ENCODE results near the gene CDS1. TPM values are rescaled to one million over a fixed set of nuclear protein-coding genes. Genes with fewer than 3 reads are reported as not detected.

The CDS1 gene
- total RNA-seq, 1 experiment from 2014 or later, result 16.1 TPM

DNA sequence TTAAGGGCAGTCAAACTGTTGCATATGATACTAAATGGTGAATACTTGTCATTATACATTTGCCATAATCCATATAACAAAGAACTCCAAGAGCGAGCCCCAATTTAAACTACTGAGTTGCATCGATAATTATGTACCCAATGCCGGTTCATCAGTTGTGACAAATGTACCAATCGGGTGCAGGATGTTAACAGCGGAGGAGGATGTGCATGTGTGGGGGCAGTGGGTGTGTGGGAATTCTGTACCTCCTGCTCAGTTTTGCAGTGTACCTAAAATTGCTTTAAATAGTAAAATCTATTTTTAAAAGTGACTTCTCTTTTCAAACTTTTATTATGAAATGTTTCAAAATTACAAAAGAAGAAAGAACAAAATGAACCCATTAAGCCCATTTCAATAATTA is 20.8 kb upstream of the CDS1 start:
- ATAC-seq, result no peak
- no peak for DNase-seq (ENCODE audit: low read depth, low spot score)
- intact Hi-C loops (cut with micrococcal nuclease; ENCODE audit: unreplicated experiment) (no loop called here), in situ Hi-C loops (cut with HindIII; ENCODE audit: low pct_unique_long_range_greater_than_20kb, low sequenced_read_pairs) (no loop called here)
- POLR2A ChIA-PET, result no interaction called here
- Histone ChIP-seq H3K27me3 (ENCODE audit: control insufficient read depth, insufficient read depth, low read length) (no peaks in the 10 kb centered on the region; the same call in 1 of the 2 replicates), H3K36me3 (ENCODE audit: control insufficient read depth, insufficient read depth, low read length) (no peaks in the 10 kb centered on the region), H3K4me3 (ENCODE audit: low read depth in 2 of 2, low read length in 2 of 2) (no peak overlapping the region), H3K9me3 (ENCODE audit: control insufficient read depth, insufficient read depth, low read depth, low read length) (no peaks in the 10 kb centered on the region), H3K4me1 (ENCODE audit: control insufficient read depth, insufficient read depth, low read length) (no peaks in the 10 kb centered on the region; the same call in 1 of the 2 replicates), H3K27ac (ENCODE audit: low read length) (no peak overlapping the region)
- TF ChIP-seq, protein P1, sequence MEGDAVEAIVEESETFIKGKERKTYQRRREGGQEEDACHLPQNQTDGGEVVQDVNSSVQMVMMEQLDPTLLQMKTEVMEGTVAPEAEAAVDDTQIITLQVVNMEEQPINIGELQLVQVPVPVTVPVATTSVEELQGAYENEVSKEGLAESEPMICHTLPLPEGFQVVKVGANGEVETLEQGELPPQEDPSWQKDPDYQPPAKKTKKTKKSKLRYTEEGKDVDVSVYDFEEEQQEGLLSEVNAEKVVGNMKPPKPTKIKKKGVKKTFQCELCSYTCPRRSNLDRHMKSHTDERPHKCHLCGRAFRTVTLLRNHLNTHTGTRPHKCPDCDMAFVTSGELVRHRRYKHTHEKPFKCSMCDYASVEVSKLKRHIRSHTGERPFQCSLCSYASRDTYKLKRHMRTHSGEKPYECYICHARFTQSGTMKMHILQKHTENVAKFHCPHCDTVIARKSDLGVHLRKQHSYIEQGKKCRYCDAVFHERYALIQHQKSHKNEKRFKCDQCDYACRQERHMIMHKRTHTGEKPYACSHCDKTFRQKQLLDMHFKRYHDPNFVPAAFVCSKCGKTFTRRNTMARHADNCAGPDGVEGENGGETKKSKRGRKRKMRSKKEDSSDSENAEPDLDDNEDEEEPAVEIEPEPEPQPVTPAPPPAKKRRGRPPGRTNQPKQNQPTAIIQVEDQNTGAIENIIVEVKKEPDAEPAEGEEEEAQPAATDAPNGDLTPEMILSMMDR (IDR thresholded peaks at IDR 0.05), result no peak
- no peak for TF ChIP-seq TCF7L2 (IDR thresholded peaks at IDR 0.05; ENCODE audit: low read depth, low read length)
- TF ChIP-seq POLR2AphosphoS5 (IDR thresholded peaks at IDR 0.05; ENCODE audit: low read depth, low read length), result no peak
- TF ChIP-seq, protein P2, sequence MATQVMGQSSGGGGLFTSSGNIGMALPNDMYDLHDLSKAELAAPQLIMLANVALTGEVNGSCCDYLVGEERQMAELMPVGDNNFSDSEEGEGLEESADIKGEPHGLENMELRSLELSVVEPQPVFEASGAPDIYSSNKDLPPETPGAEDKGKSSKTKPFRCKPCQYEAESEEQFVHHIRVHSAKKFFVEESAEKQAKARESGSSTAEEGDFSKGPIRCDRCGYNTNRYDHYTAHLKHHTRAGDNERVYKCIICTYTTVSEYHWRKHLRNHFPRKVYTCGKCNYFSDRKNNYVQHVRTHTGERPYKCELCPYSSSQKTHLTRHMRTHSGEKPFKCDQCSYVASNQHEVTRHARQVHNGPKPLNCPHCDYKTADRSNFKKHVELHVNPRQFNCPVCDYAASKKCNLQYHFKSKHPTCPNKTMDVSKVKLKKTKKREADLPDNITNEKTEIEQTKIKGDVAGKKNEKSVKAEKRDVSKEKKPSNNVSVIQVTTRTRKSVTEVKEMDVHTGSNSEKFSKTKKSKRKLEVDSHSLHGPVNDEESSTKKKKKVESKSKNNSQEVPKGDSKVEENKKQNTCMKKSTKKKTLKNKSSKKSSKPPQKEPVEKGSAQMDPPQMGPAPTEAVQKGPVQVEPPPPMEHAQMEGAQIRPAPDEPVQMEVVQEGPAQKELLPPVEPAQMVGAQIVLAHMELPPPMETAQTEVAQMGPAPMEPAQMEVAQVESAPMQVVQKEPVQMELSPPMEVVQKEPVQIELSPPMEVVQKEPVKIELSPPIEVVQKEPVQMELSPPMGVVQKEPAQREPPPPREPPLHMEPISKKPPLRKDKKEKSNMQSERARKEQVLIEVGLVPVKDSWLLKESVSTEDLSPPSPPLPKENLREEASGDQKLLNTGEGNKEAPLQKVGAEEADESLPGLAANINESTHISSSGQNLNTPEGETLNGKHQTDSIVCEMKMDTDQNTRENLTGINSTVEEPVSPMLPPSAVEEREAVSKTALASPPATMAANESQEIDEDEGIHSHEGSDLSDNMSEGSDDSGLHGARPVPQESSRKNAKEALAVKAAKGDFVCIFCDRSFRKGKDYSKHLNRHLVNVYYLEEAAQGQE (IDR thresholded peaks at IDR 0.05; ENCODE audit: insufficient read depth in 1 of 2, low read depth in 2 of 2, low read length in 1 of 2), result no peak
- no peak for TF ChIP-seq SIN3A (IDR thresholded peaks at IDR 0.05; ENCODE audit: borderline replicate concordance, insufficient read depth, low read depth, low read length)
- CTCF ChIA-PET, result no interaction called here
- BruUV-seq (replicated peaks), result no TSS peak

DNA sequence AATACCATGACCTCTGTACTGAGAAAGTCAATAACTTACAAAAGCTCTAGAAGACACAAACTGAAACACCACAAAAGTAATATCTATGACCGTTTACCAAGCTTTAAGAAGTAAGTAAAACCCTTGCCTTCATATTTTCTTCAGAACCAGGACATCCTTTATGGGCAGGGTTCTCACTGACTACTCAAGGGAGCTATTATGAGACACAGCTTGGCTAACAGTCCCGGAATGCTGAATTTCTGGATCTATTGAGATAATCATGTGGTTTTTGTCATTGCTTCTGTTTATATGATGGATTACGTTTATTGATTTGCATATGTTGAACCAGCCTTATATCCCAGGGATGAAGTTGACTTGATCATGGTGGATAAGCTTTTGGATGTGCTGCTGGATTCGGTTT is 19.9 kb upstream of the CDS1 start:
- TF ChIP-seq, protein P1 (IDR thresholded peaks at IDR 0.05), result no peak
- TF ChIP-seq TCF7L2 (IDR thresholded peaks at IDR 0.05; ENCODE audit: low read depth, low read length) (no peak), POLR2AphosphoS5 (IDR thresholded peaks at IDR 0.05; ENCODE audit: low read depth, low read length) (no peak), SIN3A (IDR thresholded peaks at IDR 0.05; ENCODE audit: borderline replicate concordance, insufficient read depth, low read depth, low read length) (no peak)
- TF ChIP-seq, protein P2 (IDR thresholded peaks at IDR 0.05; ENCODE audit: insufficient read depth in 1 of 2, low read depth in 2 of 2, low read length in 1 of 2), result no peak
- DNase-seq (ENCODE audit: low read depth, low spot score), result no peak
- intact Hi-C loops (cut with micrococcal nuclease; ENCODE audit: unreplicated experiment) (no loop called here), in situ Hi-C loops (cut with HindIII; ENCODE audit: low pct_unique_long_range_greater_than_20kb, low sequenced_read_pairs) (no loop called here)
- Histone ChIP-seq H3K36me3 (ENCODE audit: control insufficient read depth, insufficient read depth, low read length) (no peaks in the 10 kb centered on the region), H3K4me3 (ENCODE audit: low read depth in 2 of 2, low read length in 2 of 2) (no peak overlapping the region), H3K27ac (ENCODE audit: low read length) (no peak overlapping the region), H3K9me3 (ENCODE audit: control insufficient read depth, insufficient read depth, low read depth, low read length) (no peaks in the 10 kb centered on the region), H3K27me3 (ENCODE audit: control insufficient read depth, insufficient read depth, low read length) (no peaks in the 10 kb centered on the region; the same call in 1 of the 2 replicates), H3K4me1 (ENCODE audit: control insufficient read depth, insufficient read depth, low read length) (no peaks in the 10 kb centered on the region; the same call in 1 of the 2 replicates)
- CTCF ChIA-PET, result no interaction called here
- no TSS peak for BruUV-seq (replicated peaks)
- no peak for ATAC-seq
- POLR2A ChIA-PET, result no interaction called here
